ENCODE measurements around the gene EMC8.
A peak's percentile ranks its signal among the peaks of the same experiment; 100 is the strongest.
"Not testable (repeated sequence)": the region's sequence is repeated elsewhere in the genome, so short reads cannot be mapped to it uniquely, and the experiment has no call there.

Gene EMC8

DNA sequence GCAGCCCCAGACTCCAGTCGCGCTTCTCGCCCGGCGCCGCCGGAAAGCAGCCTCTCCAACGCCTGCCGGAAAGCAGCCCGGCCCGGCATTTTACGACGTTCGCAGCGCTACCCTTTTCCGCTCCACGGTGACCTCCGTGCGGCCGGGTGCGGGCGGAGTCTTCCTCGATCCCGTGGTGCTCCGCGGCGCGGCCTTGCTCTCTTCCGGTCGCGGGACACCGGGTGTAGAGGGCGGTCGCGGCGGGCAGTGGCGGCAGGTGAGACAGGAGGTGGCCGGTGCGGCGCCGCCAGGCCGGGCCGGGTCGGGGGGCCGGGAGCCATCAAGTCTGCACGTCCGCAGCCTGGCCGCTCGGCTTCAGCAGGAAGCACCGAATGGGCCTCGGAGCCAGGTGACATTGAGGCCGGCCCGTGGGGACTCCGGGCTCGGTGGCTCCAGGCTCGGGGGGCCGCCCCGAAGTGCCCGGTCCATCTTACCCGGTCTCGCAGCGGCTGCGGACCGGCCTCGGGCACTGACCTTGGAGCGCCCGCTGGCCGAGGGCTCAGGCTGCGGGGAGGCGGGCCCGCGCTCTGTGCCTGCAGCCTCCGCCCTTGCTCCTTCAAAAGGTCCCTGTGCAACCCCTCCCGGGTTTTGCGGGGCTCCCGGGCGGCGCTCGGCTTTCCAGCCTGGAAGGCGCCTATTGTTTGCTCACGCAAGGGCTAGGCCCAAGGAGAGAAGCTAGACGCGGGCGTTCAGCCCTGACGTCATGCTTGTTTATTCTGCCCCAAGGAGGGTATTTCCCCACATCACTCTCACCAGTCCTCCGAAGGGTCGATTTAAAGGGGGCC, at the start of gene EMC8, which contains the start of gene COX4I1:
TSS of gene EMC8 (minus strand) at position 48 of the 824 bp plus-strand sequence. CDS start 249 bp downstream, outside the sequence.
TSS of gene COX4I1 (plus strand) at position 199 of the 824 bp plus-strand sequence. CDS start 1,511 bp downstream, outside the sequence.
- DNase-seq (ENCODE audit: low read depth) = peak; percentile 44

DNA sequence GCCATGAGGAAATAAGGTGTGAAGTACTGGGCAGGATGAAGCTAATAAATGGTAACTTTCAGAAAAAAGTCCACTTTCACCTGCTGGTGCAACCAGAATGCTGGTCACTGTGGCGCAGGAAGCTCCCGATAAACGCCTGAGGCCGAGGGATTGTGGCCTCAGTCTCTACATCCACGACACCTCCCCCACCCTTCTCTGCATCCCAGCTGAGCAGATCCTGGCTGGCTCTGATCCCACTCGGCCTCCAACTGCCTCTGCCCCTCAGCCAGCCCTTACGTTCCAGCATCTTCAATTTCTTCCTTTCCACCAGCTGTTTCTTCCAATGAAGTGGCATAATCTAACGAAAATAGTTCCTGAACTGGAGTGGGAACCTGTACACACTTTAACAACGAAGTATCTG, 49.6 kb upstream of the EMC8 start:
- no peak for DNase-seq (ENCODE audit: low read depth)

- no peak for DNase-seq (ENCODE audit: low read depth)
These were observed 48.6 kb upstream of the EMC8 start for GRCh38 chr16:85847681-85848601.

DNA sequence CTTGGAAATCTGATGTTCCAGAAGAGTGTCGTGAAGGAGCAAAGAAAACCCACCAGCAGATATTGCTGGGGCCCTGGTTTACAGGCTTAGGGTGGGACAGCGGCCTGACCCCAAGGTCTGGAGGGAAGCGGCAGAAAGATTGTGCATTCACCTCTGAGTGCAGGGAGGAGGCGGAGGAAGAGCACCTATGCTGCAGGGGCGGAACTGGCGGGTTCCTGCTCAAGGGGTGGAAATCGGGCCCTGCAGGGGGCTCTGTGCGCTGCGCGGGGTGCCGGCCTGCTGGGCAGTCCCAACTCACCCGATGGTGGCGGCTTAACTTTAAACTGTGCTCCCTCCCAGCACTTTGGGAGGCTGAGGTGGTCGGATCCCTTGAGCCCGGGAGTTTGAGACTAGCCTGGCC, 47.7 kb upstream of the EMC8 start:
- no peak for DNase-seq (ENCODE audit: low read depth)

GRCh38 chr16:85846461-85846860, 47.1 kb upstream of the EMC8 start:
- DNase-seq (ENCODE audit: low read depth) = no peak

DNA sequence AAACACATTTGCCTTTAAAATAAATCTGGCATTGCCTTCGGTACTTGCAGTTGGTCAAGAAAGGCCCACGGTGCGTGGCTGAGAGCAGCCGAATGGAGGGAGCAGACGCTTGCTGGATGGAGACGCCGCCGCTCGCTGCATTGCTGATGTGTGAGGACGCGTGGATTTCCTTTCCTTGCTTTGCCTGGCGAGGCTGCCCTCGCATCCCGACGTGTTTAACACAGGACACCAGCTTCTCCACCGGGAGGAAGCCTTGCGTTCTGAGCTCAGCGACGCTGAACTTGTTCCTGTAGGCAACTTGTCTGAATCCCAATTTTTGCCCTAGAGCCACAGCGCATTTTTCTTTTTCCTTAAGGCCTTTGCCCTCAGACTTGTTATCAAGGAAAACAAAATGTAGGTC, 45.9 kb upstream of the EMC8 start:
- no peak for DNase-seq (ENCODE audit: low read depth)

GRCh38 chr16:85844786-85845185, 45.4 kb upstream of the EMC8 start:
- DNase-seq (ENCODE audit: low read depth) = no peak

DNA sequence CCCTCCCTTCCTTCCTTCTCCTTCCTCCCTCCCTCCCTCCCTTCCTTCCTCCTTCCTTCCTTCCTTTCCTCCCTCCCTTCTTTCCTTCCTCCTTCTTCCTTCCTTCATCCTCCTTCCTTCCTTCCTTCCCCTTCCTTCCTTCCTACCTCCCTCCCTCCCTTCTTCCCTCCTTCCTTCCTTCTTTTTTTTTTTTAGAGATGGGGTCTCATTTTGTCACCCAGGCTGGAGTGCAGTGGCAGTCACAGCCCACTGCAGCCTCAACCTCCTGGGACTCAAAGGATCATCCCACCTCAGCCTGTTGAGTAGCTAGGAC, 44.8 kb upstream of the EMC8 start:
- DNase-seq (ENCODE audit: low read depth) = no peak

- no peak for DNase-seq (ENCODE audit: low read depth)
These were observed 44.3 kb upstream of the EMC8 start for GRCh38 chr16:85843471-85844168.

GRCh38 chr16:85842848-85843247, 43.5 kb upstream of the EMC8 start:
- DNase-seq (ENCODE audit: low read depth) = no peak

DNA sequence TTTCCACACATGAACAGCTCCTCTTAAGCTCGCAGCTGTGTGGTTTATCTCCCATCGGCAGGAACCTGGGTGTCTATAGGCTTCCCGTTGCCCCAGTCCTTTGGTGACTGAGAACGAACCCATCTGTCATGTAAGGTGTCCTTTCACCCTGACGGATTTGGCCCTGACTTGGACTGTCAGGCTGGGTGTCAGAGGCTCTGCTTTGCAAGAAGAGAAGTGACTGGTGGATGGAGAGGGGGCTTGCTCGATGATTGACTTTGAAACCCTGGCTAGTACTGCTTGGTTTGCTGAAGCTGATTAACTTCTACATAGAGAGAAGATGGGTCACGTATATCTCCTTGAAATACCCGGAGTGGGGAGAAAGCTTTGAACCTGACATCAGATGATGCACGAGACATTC, 43.1 kb upstream of the EMC8 start:
- DNase-seq (ENCODE audit: low read depth) = no peak

- DNase-seq (ENCODE audit: low read depth) = no peak
These were observed 41.5 kb upstream of the EMC8 start for GRCh38 chr16:85840801-85841200.

GRCh38 chr16:85840395-85840794, 41.1 kb upstream of the EMC8 start:
- DNase-seq (ENCODE audit: low read depth) = no peak

DNA sequence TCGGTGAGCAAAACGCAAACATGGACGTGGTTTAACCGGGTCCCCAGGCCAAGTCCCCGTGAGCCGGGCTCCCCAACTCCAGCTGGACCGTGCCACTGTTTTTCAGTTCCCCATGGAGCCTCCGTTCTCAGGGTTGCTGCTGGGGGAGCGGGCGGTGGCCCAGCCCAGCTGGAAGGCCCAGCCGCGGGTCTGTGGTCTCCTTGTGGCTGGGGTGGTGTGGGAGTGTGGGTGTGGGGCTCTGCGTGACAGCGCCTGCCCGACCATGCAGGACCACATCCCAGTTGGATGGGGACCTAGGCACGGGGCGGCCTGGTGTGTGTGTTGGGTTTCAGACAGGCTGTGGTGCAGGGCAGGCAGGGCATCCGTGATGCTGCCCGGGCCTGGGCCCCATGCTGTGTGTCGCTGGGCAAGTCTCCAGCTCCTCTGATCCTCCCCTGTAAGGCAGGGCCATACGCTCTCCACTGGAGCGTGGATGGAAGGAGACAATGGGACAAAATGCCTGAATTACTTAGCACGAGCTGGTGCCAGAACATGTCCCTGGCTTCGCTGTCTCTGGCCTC, 40.4 kb upstream of the EMC8 start:
- DNase-seq (ENCODE audit: low read depth) = no peak

DNA sequence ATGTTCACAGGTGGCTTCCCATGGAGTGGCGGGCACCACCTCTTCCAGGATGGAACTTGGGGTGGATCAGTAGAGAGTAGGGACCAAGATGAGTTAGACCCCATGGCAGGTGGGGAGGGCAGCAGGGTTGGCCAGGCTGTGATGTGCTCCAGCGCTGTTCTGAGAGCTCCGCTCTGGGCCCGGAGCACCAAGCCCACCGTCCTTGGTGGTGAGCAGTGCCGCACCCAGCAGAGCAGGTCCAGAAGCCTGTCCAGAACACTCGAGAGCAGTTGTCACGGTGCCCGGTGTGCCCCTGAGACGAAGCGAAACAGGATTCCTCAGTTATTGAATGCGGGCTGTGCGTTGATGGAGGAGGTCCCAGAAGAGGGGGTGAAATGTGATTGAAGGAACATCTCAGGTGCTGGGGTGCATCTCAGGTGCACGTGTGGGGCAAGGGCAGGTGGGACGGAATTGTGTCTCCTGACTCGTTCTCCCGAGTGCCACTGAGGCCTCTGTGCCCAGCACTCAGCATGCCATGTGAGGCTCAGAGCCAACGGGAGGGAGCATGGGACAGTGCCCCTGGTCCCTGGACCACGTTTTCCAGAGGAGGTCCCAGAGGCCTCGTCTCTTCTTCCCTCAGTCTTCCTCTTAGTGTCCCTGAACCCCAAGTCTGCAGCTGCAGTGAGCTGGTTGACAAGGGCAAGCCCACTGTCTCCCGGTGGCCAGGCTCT, 39.7 kb upstream of the EMC8 start:
- no peak for DNase-seq (ENCODE audit: low read depth)

DNA sequence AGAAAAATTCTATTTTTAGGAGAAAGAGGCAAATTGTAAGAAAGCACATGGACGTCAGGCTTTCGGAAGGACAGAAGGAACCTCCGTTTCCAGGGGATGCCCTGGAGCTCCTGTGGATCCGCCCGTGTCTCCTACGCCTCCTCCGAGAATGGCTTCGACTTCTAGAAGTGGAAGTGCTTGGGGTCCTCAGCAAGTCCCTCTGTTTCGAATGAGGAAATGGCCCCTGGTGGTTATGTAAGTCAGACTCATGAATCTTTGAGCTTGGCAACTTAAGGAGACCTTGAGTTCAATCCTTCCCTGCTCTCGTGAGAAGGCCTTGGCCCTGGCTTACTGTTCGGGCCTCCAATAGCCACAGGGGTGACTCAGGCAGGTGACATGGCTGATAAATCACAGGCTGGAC, 39.0 kb upstream of the EMC8 start:
- no peak for DNase-seq (ENCODE audit: low read depth)

DNA sequence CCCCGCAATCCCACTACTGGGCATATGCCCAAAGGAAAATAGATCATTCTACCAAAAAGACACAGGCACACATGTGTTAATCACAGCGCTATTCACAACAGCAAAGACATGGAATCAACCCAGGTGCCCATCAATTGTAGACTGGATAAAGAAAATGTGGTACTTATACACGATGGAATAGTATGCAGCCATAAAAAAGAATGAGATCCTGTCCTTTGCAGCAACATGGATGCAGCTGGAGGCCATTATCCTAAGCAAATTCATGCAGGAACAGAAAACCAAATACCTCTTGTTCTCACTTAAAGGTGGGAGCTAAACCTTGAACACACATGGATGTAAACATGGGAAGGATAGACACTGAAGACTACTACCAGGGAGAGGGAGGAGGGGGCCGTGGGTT, 38.3 kb upstream of the EMC8 start:
- DNase-seq (ENCODE audit: low read depth) = not testable (repeated sequence)

DNA sequence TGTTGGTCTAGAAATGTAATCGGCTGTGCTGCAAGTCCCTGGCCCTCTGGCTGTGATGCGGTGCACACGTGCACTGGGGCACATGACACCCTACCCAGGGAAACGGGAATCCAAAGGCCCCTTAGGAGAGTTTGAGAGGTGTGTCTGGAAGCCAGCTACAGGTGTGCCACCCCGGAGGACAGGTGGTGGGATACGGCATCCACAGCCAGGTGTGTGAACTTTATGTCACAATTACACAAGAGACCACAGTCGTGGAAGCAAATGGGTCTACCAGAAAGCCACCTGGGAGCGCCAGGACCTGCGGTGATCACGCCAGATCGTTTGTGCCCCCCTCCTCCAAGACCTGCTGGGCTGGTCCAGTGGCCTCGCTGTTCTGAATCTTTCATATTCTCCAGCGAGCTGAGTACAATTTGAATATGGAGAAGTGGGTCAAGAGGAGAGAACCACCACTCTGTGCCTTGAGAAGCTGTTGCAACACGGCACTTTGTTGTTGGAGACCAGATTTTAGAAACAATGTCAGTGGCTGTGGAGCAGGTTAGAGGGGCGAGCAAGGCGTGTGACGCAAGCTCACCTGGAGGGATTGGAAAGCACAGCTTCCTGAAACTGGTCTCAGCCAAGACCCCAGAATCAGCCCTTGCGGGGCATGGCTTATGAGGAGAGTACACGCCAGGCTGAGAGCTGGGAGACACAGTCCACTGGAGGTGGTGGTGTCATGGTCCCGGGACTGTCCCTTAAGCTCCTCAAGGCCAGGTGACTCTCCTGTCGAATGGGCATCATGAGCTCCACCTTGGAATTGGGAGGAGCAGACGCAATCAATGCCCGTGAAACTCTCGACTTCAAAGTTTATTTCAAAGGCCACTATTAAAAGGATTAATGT, 37.6 kb upstream of the EMC8 start:
- DNase-seq (ENCODE audit: low read depth) = no peak

GRCh38 chr16:85835956-85836705, 36.8 kb upstream of the EMC8 start:
- no peak for DNase-seq (ENCODE audit: low read depth)

Measured in non-pigmented ciliary epithelial cell (primary cell).